H9 (cell line): Measurements from ENCODE around the gene KDM4C. TPM values are rescaled to one million over a fixed set of nuclear protein-coding genes. Genes with fewer than 3 reads are reported as not detected.

Experiments used
- DNase-seq: peaks from one replicate; pipeline ENCODE4 v3.0.0-alpha.2; 2017
- H2AFZ ChIP-seq: one replicate; pipeline ENCODE4 v1.6.1; 2013; ENCODE audit warnings: mild to moderate bottlenecking, low read length, control low read depth, moderate library complexity
- H2AK5ac ChIP-seq: 2 replicates; pipeline ENCODE4 v1.6.1; 2013; ENCODE audit warnings: low read length, control low read depth, mixed read lengths; ENCODE audit not compliant: insufficient read length
- H2BK120ac ChIP-seq: one replicate; pipeline ENCODE4 v1.6.1; 2013; ENCODE audit warnings: low read depth, mild to moderate bottlenecking, low read length, control low read depth, inconsistent platforms; ENCODE audit not compliant: poor library complexity, severe bottlenecking
- H2BK12ac ChIP-seq: 2 replicates; pipeline ENCODE4 v1.6.1; 2013; ENCODE audit warnings: low read length, control low read depth, mixed read lengths, low read depth; ENCODE audit not compliant: insufficient read length
- H2BK15ac ChIP-seq: 2 replicates; pipeline ENCODE4 v1.6.1; 2013; ENCODE audit warnings: low read depth, low read length, control low read depth
- H2BK20ac ChIP-seq: one replicate; pipeline ENCODE4 v1.6.1; 2013; ENCODE audit warnings: low read depth, mild to moderate bottlenecking, low read length, control low read depth, inconsistent platforms; ENCODE audit not compliant: poor library complexity, severe bottlenecking
- H2BK5ac ChIP-seq: 2 replicates; pipeline ENCODE4 v1.6.1; 2013; ENCODE audit warnings: low read length, control low read depth, mixed read lengths; ENCODE audit not compliant: insufficient read length
- H3K14ac ChIP-seq: 2 replicates; pipeline ENCODE4 v1.6.1; 2013; ENCODE audit warnings: low read length, control low read depth; ENCODE audit not compliant: insufficient read depth
- H3K18ac ChIP-seq: 2 replicates; pipeline ENCODE4 v1.6.1; 2013; ENCODE audit warnings: low read depth, mild to moderate bottlenecking, mixed read lengths, low read length, control low read depth; ENCODE audit not compliant: insufficient read length
- H3K23ac ChIP-seq: 2 replicates; pipeline ENCODE4 v1.6.1; 2013; ENCODE audit warnings: low read length, control low read depth, mixed read lengths, low read depth; ENCODE audit not compliant: insufficient read length
- H3K23me2 ChIP-seq: 2 replicates; pipeline ENCODE4 v1.6.1; 2013; ENCODE audit warnings: low read depth, mild to moderate bottlenecking, mixed read lengths, low read length, control low read depth; ENCODE audit not compliant: insufficient read length, poor library complexity, severe bottlenecking
- H3K27ac ChIP-seq: 2 replicates; pipeline ENCODE4 v1.5.1; 2013; ENCODE audit warnings: low read length, control low read depth, mixed read lengths, low read depth; ENCODE audit not compliant: insufficient read length
- H3K27me3 ChIP-seq: 2 replicates; pipeline ENCODE4 v1.6.1; 2013; ENCODE audit warnings: low read length, control low read depth, inconsistent platforms; ENCODE audit not compliant: insufficient read depth
- H3K4ac ChIP-seq: 2 replicates; pipeline ENCODE4 v1.6.1; 2013; ENCODE audit warnings: low read depth, mild to moderate bottlenecking, control low read depth, inconsistent platforms, low read length, moderate library complexity
- H3K4me1 ChIP-seq: 2 replicates; pipeline ENCODE4 v1.6.1; 2013; ENCODE audit warnings: low read length, control low read depth, inconsistent platforms; ENCODE audit not compliant: insufficient read depth
- H3K4me2 ChIP-seq: 2 replicates; pipeline ENCODE4 v1.6.1; 2013; ENCODE audit warnings: low read length, control low read depth, mixed read lengths; ENCODE audit not compliant: insufficient read length, insufficient read depth
- H3K56ac ChIP-seq: 2 replicates; pipeline ENCODE4 v1.6.1; 2013; ENCODE audit warnings: low read depth, mild to moderate bottlenecking, mixed read lengths, low read length, control low read depth; ENCODE audit not compliant: insufficient read length
- H3K79me1 ChIP-seq: 2 replicates; pipeline ENCODE4 v1.6.1; 2013; ENCODE audit warnings: low read depth, mild to moderate bottlenecking, moderate library complexity, low read length, control low read depth, inconsistent platforms; ENCODE audit not compliant: insufficient read depth, poor library complexity, severe bottlenecking
- H3K79me2 ChIP-seq: 2 replicates; pipeline ENCODE4 v1.6.1; 2013; ENCODE audit warnings: low read length, control low read depth, inconsistent platforms; ENCODE audit not compliant: insufficient read depth
- H3K9ac ChIP-seq: 2 replicates; pipeline ENCODE4 v1.6.1; 2013; ENCODE audit warnings: low read length, control low read depth, mixed read lengths; ENCODE audit not compliant: insufficient read length; ENCODE audit errors: extremely low read depth
- H3K9me3 ChIP-seq: one replicate; pipeline ENCODE4 v1.6.1; 2013; ENCODE audit warnings: low read depth, low read length, inconsistent platforms; ENCODE audit not compliant: control insufficient read depth
- H3T11ph ChIP-seq: one replicate; pipeline ENCODE4 v1.6.1; 2013; ENCODE audit warnings: mild to moderate bottlenecking, low read length, control low read depth, inconsistent platforms
- H4K20me1 ChIP-seq: one replicate; pipeline ENCODE4 v1.6.1; 2013; ENCODE audit not compliant: control insufficient read depth, insufficient read length, insufficient read depth
- H4K5ac ChIP-seq: 2 replicates; pipeline ENCODE4 v1.6.1; 2013; ENCODE audit warnings: low read depth, mild to moderate bottlenecking, mixed read lengths, low read length, control low read depth; ENCODE audit not compliant: insufficient read length
- H4K8ac ChIP-seq: replicated peaks from 2 replicates; pipeline ENCODE4 v1.6.1; 2013; ENCODE audit warnings: low read length, control low read depth, mixed read lengths, low read depth; ENCODE audit not compliant: insufficient read length
- H4K91ac ChIP-seq: 2 replicates; pipeline ENCODE4 v1.6.1; 2013; ENCODE audit warnings: low read depth, mild to moderate bottlenecking, moderate library complexity, mixed read lengths, low read length, control low read depth; ENCODE audit not compliant: insufficient read length
- H3K27ac Mint-ChIP-seq, 3 experiments: 2 replicates in 2 of 3; 3 replicates in 1 of 3; pipeline ENCODE4 v1.8.0; 2020 to 2021; ENCODE audit warnings: mixed read lengths in 3 of 3, mild to moderate bottlenecking in 1 of 3, moderate library complexity in 1 of 3
- H3K27me3 Mint-ChIP-seq: 2 replicates; pipeline ENCODE4 v1.8.0; 2021; ENCODE audit warnings: low read depth, mild to moderate bottlenecking, moderate library complexity, mixed read lengths
- H3K36me3 Mint-ChIP-seq, 3 experiments: 2 replicates in 2 of 3; 3 replicates in 1 of 3; pipeline ENCODE4 v1.8.0; 2020 to 2021; ENCODE audit warnings: low read depth in 3 of 3, mixed read lengths in 3 of 3; ENCODE audit not compliant: insufficient read depth in 1 of 3
- H3K4me1 Mint-ChIP-seq, 2 experiments: 2 replicates each; pipeline ENCODE4 v1.8.0; 2020; ENCODE audit warnings: mixed read lengths in 2 of 2
- H3K4me3 Mint-ChIP-seq, 2 experiments: 2 replicates in 1 of 2; 3 replicates in 1 of 2; pipeline ENCODE4 v1.8.0; 2020 to 2021; ENCODE audit warnings: mild to moderate bottlenecking in 2 of 2, mixed read lengths in 2 of 2, moderate library complexity in 1 of 2
- H3K9me3 Mint-ChIP-seq, 2 experiments: 2 replicates in 1 of 2; 3 replicates in 1 of 2; pipeline ENCODE4 v1.8.0; 2020; ENCODE audit warnings: mild to moderate bottlenecking in 2 of 2, mixed read lengths in 2 of 2, moderate library complexity in 1 of 2
- CTCF ChIP-seq: fragments of 200-600 bp; sonication (generic); conservative IDR thresholded peaks from 3 replicates; pipeline ENCODE4 v1.8.0; 2021; ENCODE audit warnings: antibody characterized with exemption, mild to moderate bottlenecking
- total RNA-seq: library from RNA; stranded (reverse); gene quantifications from 2 replicates; pipeline ENCODE4 v1.2.1, GENCODE V29; 2021

Gene KDM4C
- total RNA-seq, 1 experiment from 2014 or later = 24.0 TPM

GRCh38 chr9:7056254-7056653, 298.5 kb downstream of the KDM4C start:
- H3K27ac Mint-ChIP-seq = no peak overlapping the region
- H3K36me3 Mint-ChIP-seq = no peaks in the 10 kb centered on the region
- Histone ChIP-seq H2AFZ (no peak overlapping the region), H4K20me1 (no peaks in the 10 kb centered on the region), H4K5ac (no peak overlapping the region), H4K8ac (no peak overlapping the region), H3K9ac (no peak overlapping the region), H3K27me3 (no peaks in the 10 kb centered on the region), H2BK5ac (no peak overlapping the region), H3T11ph (no peak overlapping the region), H3K4me1 (peaks cover 2% of the 10 kb centered on the region; the same call in 1 of the 2 replicates), H3K27ac (no peak overlapping the region), H3K14ac (no peak overlapping the region), H3K23me2 (no peaks in the 10 kb centered on the region), H2BK120ac (no peak overlapping the region), H2AK5ac (no peak overlapping the region), H3K79me2 (no peaks in the 10 kb centered on the region), H3K4me2 (no peak overlapping the region), H2BK20ac (no peak overlapping the region), H3K4ac (no peak overlapping the region), H3K23ac (no peak overlapping the region), H2BK12ac (no peak overlapping the region), H2BK15ac (no peak overlapping the region), H3K79me1 (no peaks in the 10 kb centered on the region), H3K56ac (no peak overlapping the region), H3K9me3 (no peaks in the 10 kb centered on the region), H4K91ac (no peak overlapping the region), H3K18ac (no peak overlapping the region)
- peaks cover 12 to 21% of the 10 kb centered on the region in 2 experiments for H3K4me1 Mint-ChIP-seq
- DNase-seq = no peak
- H3K4me3 Mint-ChIP-seq = no peak overlapping the region
- no peaks in the 10 kb centered on the region for H3K9me3 Mint-ChIP-seq
- no peaks in the 10 kb centered on the region for H3K27me3 Mint-ChIP-seq
- TF ChIP-seq CTCF = no peak
